NOMO-1 (cell line): ENCODE measurements around the gene ANKRD6.

Source experiments
- DNase-seq, 2 experiments: peaks; one replicate each; lab custom pipeline; 2025; ENCODE audit not compliant: unreplicated experiment in 2 of 2; lab: John Stamatoyannopoulos, UW

ANKRD6 gene

DNA sequence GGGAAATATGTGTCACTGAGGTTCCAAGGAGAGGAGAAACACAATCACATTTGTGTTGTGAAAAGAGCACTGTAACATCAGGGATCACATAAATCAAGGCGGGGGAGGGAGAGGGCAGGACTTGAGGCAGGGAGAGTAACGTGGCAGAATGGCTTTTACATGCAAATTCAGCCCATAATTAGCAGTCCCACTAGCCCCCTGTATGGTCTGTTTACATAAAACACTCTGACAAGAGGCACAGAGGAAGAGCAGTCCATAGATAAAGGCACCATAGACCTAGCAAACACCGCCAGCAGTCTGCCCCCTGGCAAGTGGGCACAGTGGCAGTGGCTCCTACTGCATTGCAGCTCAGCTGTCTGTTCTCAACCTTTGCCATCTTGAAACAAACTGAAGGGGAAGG is 122.9 kb downstream of the ANKRD6 start:
- DNase-seq: no peak

GRCh38 chr6:89559487-89559886 is 126.5 kb downstream of the ANKRD6 start:
- no peak for DNase-seq

DNA sequence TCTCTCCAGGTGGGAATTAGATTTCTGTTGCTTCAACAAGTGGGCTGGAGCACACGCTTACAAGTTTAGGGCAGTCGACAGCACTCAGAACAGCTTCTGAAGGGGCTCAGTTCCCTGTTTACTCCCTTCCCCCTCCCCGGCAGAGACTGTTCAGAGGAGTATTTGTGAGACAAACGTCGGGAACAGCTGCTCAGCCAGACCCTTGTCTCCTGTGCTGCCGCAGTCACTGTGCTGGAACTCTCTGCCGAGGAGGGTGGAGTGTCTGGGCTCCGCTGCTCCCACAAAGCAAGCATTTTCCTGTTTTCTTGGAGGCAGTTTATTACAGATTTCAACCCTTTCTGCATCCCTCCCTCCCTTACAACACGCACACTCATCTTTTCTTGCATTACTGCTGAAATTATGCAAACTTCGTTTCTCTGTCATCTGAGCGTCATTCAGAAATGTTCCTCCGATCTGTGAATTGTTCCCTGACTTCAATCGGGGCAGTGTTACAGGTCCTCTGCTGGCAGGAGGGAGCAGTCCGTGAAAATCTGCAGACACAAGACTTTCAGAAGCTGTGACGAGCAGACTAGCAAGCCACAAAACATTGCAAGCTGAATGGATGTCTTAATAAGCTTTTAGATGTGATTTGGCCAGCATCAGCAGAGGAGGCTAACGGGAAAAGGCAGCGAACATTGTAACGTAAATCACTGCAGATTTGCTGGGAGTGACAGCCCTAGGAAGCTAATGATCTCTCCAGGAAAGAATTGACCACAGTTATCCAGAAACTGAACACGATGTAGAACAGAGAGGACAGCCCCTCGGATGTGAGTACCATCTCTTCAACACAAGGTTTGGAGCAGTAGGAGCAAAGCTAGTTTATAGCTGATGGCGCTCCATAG is 129.4 kb downstream of the ANKRD6 start:
- no peak for DNase-seq

DNA sequence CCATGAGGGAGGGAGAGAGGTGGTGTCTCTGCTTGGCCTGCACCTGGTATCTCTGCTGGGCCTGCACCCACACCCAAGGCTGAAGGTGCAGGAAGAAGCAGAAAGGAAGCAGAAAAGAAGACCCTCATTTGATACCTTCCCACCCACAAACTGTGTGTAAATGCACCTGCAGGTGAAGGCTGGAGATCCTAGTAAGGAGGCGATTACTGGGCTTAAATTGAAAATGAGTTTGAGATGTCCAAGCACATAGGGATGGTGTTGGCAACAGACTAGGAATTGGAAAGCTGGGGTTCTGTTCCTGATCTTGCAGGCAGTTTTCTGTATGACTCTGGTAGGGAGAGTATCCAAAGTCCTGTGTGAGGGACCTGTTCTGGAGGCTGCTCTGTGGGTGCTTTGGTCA is 130.9 kb downstream of the ANKRD6 start:
- no peak for DNase-seq

DNA sequence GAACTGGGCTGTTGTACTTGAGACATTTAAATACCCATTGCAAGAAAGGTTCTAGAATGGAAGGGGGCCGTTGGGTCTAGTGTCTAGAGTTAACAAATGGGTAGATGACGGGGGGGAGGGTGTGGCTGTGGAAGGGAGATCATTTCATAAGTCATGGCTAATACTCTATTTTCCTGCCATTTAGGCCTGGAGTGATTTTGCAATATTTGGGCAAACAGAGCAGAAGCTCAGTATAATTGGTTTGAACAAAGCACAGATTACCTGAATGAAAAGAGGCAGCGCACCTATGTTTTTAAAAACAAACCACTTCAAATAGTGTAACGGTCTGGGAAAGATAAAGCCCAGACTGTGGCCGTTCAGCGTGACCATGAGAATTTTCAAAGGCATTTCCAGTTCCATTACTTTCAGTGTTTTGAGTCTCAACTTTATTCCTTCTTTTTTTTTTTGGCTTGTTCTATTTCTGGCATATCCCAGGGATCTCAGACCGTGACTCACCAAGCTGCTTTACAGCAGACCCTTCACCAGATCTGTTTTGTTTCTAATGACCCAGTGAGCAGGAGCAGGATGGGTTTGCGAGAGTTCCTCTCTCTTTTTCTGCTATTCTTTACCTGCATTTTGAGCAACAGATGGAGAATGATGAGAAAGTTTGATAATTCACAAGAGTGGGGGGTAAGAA is 131.9 kb downstream of the ANKRD6 start:
- no peak for DNase-seq

DNA sequence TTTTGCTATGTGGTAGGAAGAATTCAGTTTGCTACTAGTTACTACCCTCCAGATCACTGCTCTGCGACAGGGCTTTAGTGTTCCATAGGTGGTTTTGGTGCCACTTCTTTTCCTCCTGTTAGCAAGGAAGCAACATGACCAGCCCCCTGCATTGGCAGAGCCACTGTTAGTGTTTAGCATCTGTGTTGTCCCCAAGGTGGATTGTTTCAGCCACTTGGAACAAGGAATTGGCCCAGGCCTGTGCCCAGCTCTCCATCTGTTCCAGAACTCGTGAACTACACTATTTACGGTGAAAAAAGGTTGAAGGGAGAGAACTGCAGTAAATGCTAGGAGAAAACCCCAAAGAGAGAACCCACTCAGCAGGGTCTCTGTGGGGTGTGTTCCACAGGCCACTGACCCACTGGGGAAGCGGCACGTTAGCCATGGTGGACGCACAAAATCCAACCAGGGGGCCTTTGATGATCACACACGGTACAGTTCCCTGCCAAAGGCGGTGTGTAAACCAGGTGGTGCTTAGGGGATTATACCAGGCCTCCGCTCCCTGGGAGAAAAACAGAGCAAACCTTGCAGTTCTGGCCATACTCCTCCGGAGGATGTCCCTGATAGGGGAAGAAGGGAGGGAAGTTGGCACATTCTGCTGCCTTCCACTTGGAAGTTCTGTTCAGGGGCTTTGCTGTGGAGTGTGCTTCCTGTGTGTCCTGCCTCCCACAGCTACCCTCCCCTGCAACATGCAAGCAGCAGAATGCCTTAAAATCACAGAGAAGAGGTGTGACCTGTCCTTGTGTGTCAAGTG is 133.3 kb downstream of the ANKRD6 start:
- DNase-seq: no peak

- no peak for DNase-seq
Measured at GRCh38 chr6:89566930-89567629, 134.1 kb downstream of the ANKRD6 start.

GRCh38 chr6:89567630-89568390 is 134.9 kb downstream of the ANKRD6 start:
- no peak for DNase-seq

DNA sequence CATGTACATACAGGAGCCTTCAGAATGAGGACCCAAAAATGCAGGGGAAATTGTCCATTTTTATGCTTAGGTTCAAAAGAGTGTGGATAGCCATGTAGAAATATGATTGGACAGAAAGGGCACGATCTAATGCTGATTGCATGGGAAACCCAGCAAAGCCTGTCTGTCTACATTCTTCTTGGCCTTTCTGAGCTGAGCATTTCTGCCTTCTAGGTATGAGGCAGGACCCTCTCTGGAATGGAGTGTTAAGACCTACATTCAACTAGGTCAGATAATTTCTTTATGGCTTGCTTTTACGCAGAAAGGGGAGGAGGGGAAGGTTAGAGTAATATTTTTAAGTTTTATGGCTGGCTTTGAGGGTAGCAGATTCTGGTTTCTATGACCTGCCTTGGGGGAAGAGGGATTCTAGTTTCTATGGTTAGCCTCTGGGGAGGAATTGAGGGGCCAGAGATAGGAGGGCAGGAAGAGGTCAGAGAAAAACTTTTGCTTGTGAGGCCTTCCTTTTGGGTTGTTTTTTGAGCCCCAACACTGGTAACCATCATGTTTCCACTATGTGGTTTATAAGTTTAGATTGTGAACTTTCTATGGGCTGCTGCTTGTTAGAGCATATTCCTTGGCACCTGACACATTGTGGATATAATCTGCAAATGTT is 142.1 kb downstream of the ANKRD6 start:
- DNase-seq: no peak

DNA sequence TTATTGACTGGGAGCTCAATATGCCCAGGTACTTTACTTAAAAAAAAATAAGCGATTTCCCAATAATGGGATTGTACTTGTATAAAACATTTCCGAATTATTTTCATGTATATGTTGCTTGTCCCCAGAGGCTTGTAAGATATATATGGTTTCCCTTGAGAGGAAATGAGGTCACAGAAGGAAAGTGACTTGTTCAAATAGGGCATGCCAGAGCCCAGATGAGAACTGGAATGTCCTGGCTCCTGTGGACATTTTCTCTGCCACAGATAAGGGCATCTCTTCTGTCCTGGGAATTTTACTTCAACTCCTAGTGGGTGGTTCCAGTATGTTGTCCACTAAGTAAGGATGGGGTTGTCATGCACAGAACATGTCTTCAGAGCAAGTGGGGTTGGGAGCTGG is 142.6 kb downstream of the ANKRD6 start:
- DNase-seq: no peak

DNA sequence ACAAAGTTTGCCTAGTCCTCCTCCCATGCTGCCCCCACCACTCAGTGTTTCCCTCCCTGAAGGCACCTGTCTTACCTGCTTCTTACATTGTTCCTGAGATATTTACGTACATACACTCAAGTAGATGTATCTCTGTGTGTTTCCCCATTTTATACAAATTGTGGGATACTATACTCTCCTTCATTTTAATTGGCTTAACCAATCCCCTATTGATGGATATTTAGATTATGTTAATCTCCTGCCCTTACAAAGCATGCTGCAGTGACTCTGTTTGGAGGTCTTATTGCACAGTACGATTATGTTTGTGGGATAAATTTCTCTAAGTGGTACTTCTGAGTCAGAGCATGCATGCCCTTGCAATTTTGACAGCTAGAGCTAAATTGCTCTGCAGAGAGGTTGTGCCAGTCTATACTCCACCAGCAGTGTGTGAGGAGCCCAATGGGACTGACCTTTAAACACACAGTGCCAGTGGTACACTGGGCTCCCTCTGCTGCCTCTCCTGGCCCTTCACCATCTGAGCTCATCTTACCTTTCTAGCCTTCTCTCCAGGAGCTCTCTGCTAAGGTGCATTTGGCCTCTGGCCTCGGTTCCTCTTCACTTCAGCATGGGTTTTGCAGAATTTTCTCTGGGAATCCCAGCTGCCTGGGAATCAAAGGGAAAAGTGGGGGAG is 148.2 kb downstream of the ANKRD6 start:
- no peak for DNase-seq

DNA sequence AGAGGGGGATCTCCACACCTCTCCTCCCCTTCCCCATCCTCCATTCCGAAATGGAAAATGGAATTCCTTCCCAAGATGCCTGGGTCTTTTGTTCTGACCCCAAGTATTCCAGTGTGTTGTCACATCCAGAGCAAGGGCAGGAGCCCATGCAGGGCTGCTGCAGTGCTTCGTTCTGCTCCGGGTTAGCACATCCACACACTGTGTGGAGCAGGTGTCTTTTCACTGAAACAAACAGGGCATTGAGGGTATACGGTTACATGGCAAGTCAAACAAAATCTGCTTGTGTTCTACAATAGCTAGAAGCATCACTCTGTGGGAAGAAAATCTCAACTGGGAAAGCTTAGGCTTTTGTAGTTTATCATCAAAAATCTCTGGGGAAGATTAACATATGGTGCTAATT is 148.7 kb downstream of the ANKRD6 start:
- no peak for DNase-seq

DNA sequence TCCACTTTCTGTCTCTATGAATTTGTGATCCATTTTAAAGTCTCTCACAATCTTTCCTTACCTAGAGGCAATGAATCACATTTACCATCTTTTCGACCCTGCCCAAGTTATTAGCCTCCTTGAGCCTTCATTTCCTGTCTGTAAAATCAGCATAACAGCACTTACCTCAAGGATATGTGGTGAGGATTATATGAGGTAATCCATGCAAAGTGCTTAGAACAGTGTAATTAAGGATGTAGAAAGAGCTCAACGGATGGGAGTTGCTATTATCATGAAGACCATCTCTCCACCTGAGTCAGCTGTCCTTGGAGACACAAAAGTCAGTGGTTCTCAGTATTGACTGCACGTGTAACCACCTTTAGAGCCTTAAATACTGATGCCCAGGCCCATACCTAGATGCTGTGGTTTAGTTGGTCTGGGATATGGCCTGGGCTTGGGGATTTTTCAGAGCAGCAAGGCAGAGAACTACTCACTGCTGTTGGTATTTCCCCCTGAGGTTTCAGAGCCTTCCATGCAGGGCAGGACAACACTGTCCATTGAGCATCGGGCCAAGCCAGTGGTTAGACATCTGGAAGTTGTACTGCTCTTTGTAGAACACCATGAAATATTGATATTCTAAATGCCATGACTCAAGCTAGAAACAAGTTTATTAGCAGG is 149.8 kb downstream of the ANKRD6 start:
- no peak for DNase-seq

GRCh38 chr6:89583559-89583958 is 150.6 kb downstream of the ANKRD6 start:
- DNase-seq: no peak

DNA sequence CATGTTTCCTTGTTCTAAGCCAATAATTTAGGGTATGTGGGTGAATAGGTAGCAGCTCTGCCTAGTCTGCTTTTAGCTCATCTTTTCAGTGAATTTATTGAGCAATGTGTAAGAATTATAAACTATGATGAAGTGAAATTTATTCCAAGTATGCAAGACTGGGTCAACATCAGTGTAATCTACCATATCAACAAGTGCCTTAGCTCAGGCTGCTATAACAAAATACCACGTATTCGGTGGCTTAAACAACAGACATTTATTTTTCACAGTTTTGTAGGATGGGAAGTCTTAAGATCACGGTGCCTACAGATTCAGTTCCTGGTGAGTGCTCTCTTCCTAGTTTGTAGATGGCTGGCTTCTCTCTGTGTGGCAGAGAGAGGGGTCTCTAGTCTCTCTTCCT is 151.6 kb downstream of the ANKRD6 start:
- DNase-seq: no peak

- DNase-seq: no peak
Measured at GRCh38 chr6:89585154-89585553, 152.2 kb downstream of the ANKRD6 start.

- DNase-seq: no peak
Measured at GRCh38 chr6:89589297-89590025, 156.5 kb downstream of the ANKRD6 start.

- no peak for DNase-seq
Measured at GRCh38 chr6:89590133-89590532, 157.2 kb downstream of the ANKRD6 start.
